OCI-M2 (cell line): Measurements from ENCODE around the gene PDE1A.

Experiments used
- DNase-seq: peaks from one replicate; lab custom pipeline; 2025; ENCODE audit not compliant: unreplicated experiment; lab: John Stamatoyannopoulos, UW

Gene PDE1A

DNA sequence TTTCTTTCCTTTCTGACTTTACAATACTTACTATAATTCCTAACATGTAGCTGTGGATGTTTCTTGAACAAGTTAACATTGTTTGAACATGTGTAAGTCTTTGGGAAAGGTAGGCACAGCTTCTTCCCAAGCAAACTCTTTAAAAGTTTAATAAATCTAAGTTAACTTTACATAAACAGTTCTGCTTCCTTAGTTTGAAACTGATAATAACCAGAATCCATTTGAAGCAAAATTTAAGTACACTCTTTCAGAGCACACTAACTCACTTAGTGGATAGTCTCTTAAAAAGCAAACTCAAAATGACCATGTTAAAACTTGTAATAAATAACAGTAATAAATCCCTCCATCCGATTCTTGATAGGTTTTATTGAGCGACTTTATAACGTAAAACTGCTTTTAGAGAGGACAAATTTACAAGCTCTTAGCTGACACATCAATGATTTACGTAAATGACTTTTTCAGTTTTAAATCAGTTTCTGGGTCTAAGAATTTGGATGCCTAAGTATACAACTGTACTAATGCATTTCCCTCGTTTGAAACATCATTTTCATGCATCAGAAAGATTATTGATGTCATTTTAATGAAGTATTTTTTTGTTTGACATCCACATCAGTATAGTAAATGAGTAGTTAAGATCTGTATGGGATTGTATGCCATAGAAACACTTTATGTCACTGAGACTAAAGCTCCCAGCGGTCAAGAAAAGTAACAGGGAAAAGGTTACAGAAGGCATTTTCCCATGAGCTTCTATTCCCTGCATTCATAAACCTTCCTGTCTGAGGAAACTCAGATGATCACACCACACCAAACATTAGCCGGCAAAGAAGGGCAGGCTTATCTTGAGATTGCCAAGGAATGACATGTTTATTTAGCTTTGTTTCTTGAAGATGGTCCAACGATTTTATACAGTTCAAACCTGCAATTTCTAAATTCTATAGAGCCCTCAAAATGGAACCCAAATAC lies 67.5 kb downstream of the PDE1A start:
- DNase-seq: no peak

- no peak for DNase-seq
These were observed 68.2 kb downstream of the PDE1A start for GRCh38 chr2:182358601-182359000.

DNA sequence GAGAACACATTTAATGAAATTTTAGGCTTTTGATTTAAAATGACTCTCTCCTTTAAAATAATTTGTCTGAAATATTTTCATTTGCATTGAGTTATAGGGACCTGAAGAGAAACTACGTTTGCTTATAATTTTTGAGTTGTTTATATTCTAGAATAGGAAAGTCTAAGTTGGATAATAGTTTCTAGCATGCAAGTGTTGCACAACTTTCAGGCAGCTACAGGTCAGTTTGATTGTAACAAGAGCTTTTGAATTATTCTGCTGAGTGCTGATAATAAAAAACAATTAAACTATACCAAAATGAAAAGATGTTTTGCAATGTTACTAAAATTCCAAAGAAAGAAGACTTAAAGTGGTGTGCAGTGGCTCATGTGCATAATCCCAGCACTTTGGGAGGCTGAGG lies 71.0 kb downstream of the PDE1A start:
- DNase-seq: no peak

- DNase-seq: no peak
These were observed 75.4 kb downstream of the PDE1A start for GRCh38 chr2:182351427-182351826.

GRCh38 chr2:182349268-182349667 lies 77.6 kb downstream of the PDE1A start:
- DNase-seq: no peak

- no peak for DNase-seq
These were observed 81.5 kb downstream of the PDE1A start for GRCh38 chr2:182345384-182345783.

GRCh38 chr2:182330451-182331305 lies 96.2 kb downstream of the PDE1A start:
- DNase-seq: no peak

- DNase-seq: no peak
These were observed 102.2 kb downstream of the PDE1A start for GRCh38 chr2:182324665-182325064.

GRCh38 chr2:182321096-182321495 lies 105.7 kb downstream of the PDE1A start:
- no peak for DNase-seq

GRCh38 chr2:182319556-182320505 lies 107.0 kb downstream of the PDE1A start:
- DNase-seq: no peak

DNA sequence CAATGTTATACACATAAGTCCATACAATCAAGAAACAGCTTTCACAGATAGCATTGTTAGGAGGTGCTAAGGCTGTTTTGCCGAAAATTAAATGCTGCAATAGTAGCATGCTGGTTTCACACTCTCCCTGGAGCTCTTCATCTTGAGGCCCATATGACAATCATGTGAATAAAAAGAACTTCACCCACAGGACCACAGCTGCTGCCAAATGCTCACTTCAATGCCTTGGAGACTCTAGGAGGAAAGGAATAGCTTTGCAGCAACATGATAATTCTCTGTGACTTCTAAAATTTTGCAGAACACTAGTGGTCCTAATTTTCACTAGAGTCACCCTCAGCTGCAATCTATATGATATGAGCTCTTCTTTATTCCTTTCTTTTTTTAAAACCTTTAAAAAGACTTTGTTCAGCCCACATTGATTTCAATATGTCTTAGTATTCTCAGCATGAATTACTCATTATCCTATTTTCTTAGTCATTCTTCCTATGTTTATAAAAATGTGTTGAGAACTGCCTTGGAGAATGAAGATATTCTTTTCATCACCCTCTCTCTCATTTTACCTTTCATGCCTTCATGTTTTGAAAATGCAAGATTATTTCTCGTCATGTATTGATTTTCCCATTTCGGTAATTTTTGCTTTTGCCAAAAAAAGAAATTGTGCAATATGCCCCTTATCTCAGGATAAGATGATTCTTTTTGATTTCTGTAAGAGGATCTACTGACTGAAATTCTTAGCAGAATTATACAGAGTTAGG lies 108.2 kb downstream of the PDE1A start:
- no peak for DNase-seq

- no peak for DNase-seq
These were observed 109.9 kb downstream of the PDE1A start for GRCh38 chr2:182316950-182317349.

- no peak for DNase-seq
These were observed 123.9 kb downstream of the PDE1A start for GRCh38 chr2:182302972-182303371.

DNA sequence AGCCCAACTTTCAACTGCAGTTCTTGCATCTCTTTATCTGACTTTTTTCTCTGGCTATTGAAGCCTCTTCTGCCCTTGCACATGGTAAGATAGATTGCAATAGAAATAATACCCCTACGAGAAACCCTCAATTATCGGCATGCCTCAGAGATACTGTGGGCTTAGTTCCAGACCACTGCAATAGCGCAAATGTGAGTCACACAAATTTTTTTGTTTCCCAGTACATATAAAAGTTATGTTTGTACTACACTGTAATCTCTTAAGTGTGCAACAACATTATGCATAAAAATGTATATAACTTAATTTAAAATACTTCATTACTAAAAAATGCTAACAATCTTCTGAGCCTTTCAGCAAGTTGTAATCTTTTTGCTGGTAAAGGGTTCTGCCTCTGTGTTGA lies 124.7 kb downstream of the PDE1A start:
- DNase-seq: no peak

DNA sequence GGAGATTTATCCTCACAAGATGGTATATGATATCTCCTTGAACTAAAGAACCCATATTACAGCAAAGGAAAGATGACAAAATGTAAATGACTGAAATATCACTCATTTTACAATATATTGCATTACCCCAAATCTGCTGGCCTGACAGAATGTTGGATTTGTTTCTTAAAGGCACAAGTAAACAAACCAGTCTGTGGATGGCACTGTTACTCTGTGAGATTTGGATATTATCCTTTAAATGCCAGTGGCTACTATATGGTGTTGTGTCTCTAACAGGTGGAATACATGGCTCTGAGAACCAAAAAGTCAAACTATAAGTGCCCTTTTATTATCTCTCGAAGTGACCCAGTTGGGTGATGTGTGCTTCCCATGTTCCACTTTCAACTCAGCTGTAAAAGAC lies 125.7 kb downstream of the PDE1A start:
- no peak for DNase-seq

- DNase-seq: no peak
These were observed 126.2 kb downstream of the PDE1A start for GRCh38 chr2:182300608-182301007.

DNA sequence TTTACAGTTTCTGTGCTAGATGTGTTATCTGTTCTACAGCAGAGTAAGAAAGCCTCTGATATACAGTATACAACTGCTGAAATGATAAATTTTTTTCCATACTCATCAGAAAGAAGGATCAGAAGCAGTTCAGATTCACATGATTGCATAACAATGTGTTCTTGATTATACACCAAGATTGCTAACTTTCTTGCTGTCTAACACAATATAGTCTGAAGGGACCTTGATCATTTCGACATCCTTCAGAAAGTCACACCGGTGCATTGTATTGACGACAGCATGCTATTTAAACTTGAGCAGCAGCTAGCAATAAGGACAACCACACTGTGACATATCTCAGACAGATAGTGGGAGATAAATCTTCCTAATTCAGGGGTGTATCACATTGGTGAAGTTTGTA lies 127.2 kb downstream of the PDE1A start:
- DNase-seq: no peak

GRCh38 chr2:182298456-182298855 lies 128.4 kb downstream of the PDE1A start:
- no peak for DNase-seq

DNA sequence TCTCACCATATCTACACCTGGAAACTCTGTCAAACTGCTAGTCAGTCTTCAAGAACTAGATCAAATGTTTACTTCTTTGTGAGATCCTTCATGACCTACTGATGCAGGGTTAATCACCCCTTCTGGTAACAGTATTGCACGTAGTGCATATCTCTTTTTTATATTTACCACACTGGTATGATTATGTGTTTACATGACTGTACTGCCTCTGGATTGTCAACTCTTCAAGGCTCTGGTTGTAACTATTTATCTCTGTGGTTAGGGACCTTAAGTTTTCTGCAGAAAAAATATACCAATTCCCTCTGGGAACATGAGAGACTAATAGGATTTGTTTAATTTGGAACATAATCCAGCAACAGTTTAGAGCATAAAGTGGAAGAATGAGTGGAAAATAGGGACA lies 135.5 kb downstream of the PDE1A start:
- no peak for DNase-seq

- no peak for DNase-seq
These were observed 143.3 kb downstream of the PDE1A start for GRCh38 chr2:182283512-182283911.
